GM13976 (cell line): Measurements from ENCODE around the gene MSL3.

ENCODE experiments used
- DNase-seq: peaks from one replicate; pipeline ENCODE4 v3.0.0; 2012; ENCODE audit warnings: low spot score
- CTCF ChIP-seq: IDR thresholded peaks from 2 replicates; pipeline ENCODE4 v1.5.1; 2012; ENCODE audit warnings: borderline replicate concordance, mild to moderate bottlenecking; ENCODE audit not compliant: insufficient read depth; ENCODE audit errors: extremely low read depth, missing control alignments, control extremely low read depth
- in situ Hi-C: fragments of 300-500 bp; cut with MboI; formaldehyde crosslinking; loops from one replicate; pipeline ENCODE4 v1.12.0; 2022; ENCODE audit warnings: low sequenced_read_pairs, mixed read lengths, inconsistent platforms; ENCODE audit not compliant: unreplicated experiment

The MSL3 gene

GRCh38 chrX:11784543-11784942 is 26.5 kb downstream of the MSL3 start:
- TF ChIP-seq CTCF: no peak
- in situ Hi-C loops: no loop called here
- no peak for DNase-seq

GRCh38 chrX:11786862-11787261 is 28.8 kb downstream of the MSL3 start:
- TF ChIP-seq CTCF: no peak
- in situ Hi-C loops: no loop called here
- DNase-seq: no peak

GRCh38 chrX:11787564-11787963 is 29.5 kb downstream of the MSL3 start:
- peak; percentile 34 for TF ChIP-seq CTCF
- in situ Hi-C loops: no loop called here
- no peak for DNase-seq

- in situ Hi-C loops: no loop called here
- no peak for TF ChIP-seq CTCF
- no peak for DNase-seq
Observed at GRCh38 chrX:11789809-11790208, 31.8 kb downstream of the MSL3 start.

- in situ Hi-C loops: no loop called here
- TF ChIP-seq CTCF: no peak
- no peak for DNase-seq
Observed at GRCh38 chrX:11791090-11791489, 33.1 kb downstream of the MSL3 start.

- in situ Hi-C loops: no loop called here
- no peak for TF ChIP-seq CTCF
- no peak for DNase-seq
Observed at GRCh38 chrX:11791537-11791936, 33.5 kb downstream of the MSL3 start.
